NT2/D1 (cell line): Measurements from ENCODE around the gene CEP19.
A peak's percentile ranks its signal among the peaks of the same experiment; 100 is the strongest.
"Not testable (repeated sequence)": the region's sequence is repeated elsewhere in the genome, so short reads cannot be mapped to it uniquely, and the experiment has no call there.

Experiments
- DNase-seq: peaks from one replicate; pipeline ENCODE4 v3.0.0-alpha.2; 2011; ENCODE audit warnings: low read depth, low spot score
- H3K27me3 ChIP-seq: 2 replicates; pipeline ENCODE4 v1.6.0; 2011; ENCODE audit warnings: mild to moderate bottlenecking; ENCODE audit not compliant: insufficient read length, insufficient read depth
- H3K36me3 ChIP-seq: 2 replicates; pipeline ENCODE4 v1.6.1; 2011; ENCODE audit warnings: mild to moderate bottlenecking, low read length, mixed read lengths; ENCODE audit not compliant: insufficient read depth, insufficient read length
- H3K4me1 ChIP-seq: 2 replicates; pipeline ENCODE4 v1.5.1; 2011; ENCODE audit not compliant: insufficient read depth, insufficient read length
- H3K4me3 ChIP-seq: 2 replicates; pipeline ENCODE4 v1.5.1; 2011; ENCODE audit warnings: low read depth; ENCODE audit not compliant: insufficient read length
- H3K9ac ChIP-seq: 2 replicates; pipeline ENCODE4 v1.6.0; 2011; ENCODE audit warnings: low read depth; ENCODE audit not compliant: insufficient read length
- H3K9me3 ChIP-seq: 2 replicates; pipeline ENCODE4 v1.5.1; 2011; ENCODE audit warnings: mild to moderate bottlenecking, low read length; ENCODE audit not compliant: insufficient read depth
- SUZ12 ChIP-seq: IDR thresholded peaks from 2 replicates; pipeline ENCODE4 v1.6.1; 2011; ENCODE audit not compliant: insufficient read length, insufficient read depth; ENCODE audit errors: extremely low read depth
- YY1 ChIP-seq: IDR thresholded peaks from 2 replicates; pipeline ENCODE4 v1.6.1; 2011; ENCODE audit not compliant: insufficient read length, insufficient read depth
- ZNF274 ChIP-seq: IDR thresholded peaks from 2 replicates; pipeline ENCODE4 v1.6.1; 2011; ENCODE audit warnings: mild to moderate bottlenecking, low read depth, low read length

Gene CEP19

DNA sequence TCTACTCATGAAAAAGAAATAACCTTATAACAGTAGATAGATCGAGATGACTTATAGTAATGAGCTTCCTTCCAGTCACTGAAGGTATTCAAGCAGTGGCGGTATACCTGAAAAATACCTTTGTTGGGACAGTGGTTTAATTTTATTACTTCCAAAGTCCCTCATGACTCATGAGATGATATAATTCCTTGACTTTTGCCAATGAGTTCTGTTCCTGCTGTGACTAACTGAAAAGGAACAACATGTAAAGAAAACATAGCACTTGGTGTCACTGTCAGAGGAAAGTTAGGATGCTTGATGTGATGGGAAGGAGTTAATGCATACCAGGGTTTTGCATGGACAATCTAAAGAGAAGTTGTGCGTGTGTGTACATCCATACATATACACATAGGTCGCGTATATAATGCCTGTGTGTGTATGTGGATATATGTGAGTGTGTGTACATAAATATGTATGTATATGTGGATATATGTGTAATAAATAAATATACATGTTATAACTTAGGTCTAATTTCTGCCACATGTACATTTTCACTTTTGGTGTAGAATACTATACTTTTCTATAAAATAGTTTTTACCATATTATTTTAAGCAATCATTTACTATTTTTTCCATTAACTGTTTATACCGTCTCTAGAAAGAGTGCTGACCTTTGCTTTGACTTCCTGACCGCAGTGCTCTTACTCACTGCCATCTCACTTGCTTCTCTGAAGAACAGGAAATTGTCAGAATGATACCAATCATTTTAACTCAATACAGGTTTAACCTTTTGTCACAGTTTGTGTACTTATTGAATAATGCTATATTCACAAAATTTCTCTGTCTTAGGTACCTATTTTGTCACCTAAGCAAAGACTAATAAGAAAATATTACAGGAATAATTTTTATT, 15.0 kb upstream of the CEP19 start:
- peaks cover 29% of the 10 kb centered on the region for H3K36me3 ChIP-seq

DNA sequence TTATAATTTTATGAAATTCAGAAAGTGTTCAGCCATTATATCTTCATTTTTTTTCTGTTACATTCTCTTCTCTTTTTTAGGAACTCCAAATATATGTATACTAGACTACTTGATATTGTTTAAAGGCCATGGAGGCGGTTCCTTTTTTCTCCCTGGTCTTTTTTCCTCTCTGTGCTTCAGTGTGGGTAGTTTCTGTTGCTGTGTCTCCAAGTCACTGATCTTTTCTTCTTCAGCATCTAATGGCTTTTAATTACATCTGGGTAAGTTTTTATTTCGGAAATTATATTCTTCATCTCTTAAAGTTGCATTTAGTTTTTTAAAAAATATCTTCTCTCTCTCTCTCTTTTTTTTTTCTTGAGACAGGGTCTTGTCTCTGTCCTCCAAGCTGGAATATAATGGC, 9.0 kb upstream of the CEP19 start:
- Histone ChIP-seq H3K9ac (no peak overlapping the region), H3K4me1 (no peaks in the 10 kb centered on the region), H3K36me3 (peaks cover 33% of the 10 kb centered on the region), H3K4me3 (no peak overlapping the region), H3K27me3 (no peaks in the 10 kb centered on the region), H3K9me3 (no peaks in the 10 kb centered on the region)
- DNase-seq, result no peak
- TF ChIP-seq ZNF274 (no peak), YY1 (no peak), SUZ12 (no peak)

More for the DNA sequence above, 15.0 kb upstream of the CEP19 start:
- no peaks in the 10 kb centered on the region for H3K9me3 ChIP-seq
- no peak for TF ChIP-seq ZNF274
- no peak for TF ChIP-seq SUZ12
- TF ChIP-seq YY1, result no peak
- H3K9ac ChIP-seq, result no peak overlapping the region
- no peak overlapping the region for H3K4me3 ChIP-seq
- no peaks in the 10 kb centered on the region for H3K4me1 ChIP-seq
- no peak for DNase-seq
- H3K27me3 ChIP-seq, result no peaks in the 10 kb centered on the region

GRCh38 chr3:196717162-196717561, 5.1 kb upstream of the CEP19 start:
- not testable (repeated sequence) for H3K27me3 ChIP-seq, DNase-seq, H3K9me3 ChIP-seq, H3K4me1 ChIP-seq, H3K9ac ChIP-seq, H3K4me3 ChIP-seq
- peaks cover 16% of the 10 kb centered on the region for H3K36me3 ChIP-seq

DNA sequence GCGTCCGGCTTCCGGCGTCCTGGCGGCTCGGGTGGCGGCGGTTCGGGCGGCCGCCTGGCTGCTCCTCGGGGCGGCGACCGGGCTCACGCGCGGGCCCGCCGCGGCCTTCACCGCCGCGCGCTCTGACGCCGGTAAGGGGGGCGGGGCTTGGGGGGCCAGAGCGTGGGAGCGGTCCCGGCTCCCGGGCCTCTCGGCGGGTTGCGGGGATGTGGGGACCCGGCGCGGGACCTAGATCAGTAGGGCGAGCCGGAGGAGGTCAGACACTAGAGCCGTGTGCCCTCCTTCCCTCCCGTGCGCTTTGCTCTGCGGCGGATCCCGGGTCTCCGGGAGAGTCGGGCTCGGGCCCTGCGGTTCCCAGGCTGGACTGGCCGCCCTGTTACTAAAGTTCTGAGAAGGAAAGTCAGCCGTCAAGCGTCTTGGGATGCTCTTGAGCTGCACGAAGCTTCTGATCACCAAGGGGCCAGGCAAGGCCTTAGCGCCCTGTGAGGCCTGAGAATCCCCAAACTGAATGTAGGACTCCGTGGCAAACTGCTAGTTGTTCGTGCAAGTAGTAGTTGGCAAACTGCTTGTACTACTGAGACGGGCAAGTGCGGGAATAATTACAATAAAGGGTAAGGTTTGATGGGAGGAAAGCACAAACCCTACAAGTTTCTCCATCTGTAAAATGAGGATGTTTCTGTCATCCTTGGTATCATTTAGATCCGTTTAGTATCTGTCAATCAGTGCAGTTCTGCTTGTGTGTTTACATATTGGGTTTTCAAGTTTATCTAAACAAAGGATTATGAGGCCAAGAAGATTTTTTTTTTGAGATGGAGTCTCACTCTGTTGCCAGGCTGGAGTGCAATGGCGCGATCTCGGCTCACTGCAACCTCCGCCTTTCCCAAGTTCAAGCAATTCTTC, 714 bp upstream of the CEP19 start:
- H3K9ac ChIP-seq, result peak overlapping the region; percentile 92
- no peaks in the 10 kb centered on the region for H3K9me3 ChIP-seq
- peaks cover 6% of the 10 kb centered on the region for H3K36me3 ChIP-seq
- no peaks in the 10 kb centered on the region for H3K4me1 ChIP-seq
- peaks cover 13% of the 10 kb centered on the region for H3K27me3 ChIP-seq
- peak overlapping the region; percentile 85 for H3K4me3 ChIP-seq
- peak; percentile 32 for DNase-seq
- TF ChIP-seq ZNF274, result no peak
- no peak for TF ChIP-seq SUZ12
- no peak for TF ChIP-seq YY1

DNA sequence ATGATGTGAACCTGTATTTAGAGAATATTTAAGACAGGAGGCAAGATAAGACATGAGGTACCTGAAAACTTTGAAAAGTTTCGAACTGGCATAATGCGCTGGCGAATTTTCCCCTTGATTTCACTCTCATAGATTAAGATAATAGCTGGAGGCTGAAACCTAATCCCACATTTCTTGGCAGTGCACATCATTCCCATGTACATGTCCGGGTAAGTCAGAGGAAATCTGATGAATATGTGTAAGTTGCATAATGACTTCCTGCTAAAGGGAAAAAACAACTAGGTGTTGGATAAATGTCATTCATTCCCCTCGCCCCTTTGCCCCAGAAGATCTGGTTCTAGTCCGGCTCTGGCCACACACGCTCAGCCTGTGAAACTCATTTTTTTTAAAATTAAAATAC, 3.6 kb downstream of the CEP19 start:
- no peak for DNase-seq
- Histone ChIP-seq H3K9me3 (no peaks in the 10 kb centered on the region), H3K4me1 (no peaks in the 10 kb centered on the region), H3K36me3 (no peaks in the 10 kb centered on the region), H3K4me3 (no peak overlapping the region), H3K27me3 (peaks cover 13% of the 10 kb centered on the region), H3K9ac (no peak overlapping the region)
- no peak for TF ChIP-seq ZNF274
- no peak for TF ChIP-seq SUZ12
- TF ChIP-seq YY1, result no peak

GRCh38 chr3:196707566-196707965, 4.5 kb downstream of the CEP19 start:
- Histone ChIP-seq H3K4me1 (no peaks in the 10 kb centered on the region), H3K9me3 (no peaks in the 10 kb centered on the region), H3K27me3 (peaks cover 13% of the 10 kb centered on the region), H3K36me3 (no peaks in the 10 kb centered on the region), H3K4me3 (no peak overlapping the region), H3K9ac (no peak overlapping the region)
- TF ChIP-seq YY1, result no peak
- TF ChIP-seq SUZ12, result no peak
- TF ChIP-seq ZNF274, result no peak
- no peak for DNase-seq

DNA sequence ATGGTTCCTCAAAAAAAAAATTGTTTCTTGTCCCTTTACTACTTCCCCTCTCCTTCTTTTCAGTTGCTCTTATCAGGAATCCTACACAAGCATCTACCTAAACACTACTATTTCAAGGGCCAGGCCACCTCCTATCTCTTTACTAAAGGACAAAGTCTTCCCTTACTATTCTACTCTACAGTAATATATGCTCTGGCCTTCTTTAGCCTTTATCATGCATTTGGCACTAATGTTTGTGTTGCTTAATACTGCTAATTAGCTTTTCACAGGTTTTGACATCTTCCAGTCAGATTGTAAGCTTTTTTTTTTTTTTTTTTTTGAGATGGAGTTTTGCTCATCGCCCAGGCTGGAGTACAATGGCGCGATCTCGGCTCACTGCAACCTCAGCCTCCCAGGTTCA, 5.3 kb downstream of the CEP19 start:
- TF ChIP-seq SUZ12 (no peak), ZNF274 (no peak), YY1 (no peak)

More for the DNA sequence above, 5.3 kb downstream of the CEP19 start:
- Histone ChIP-seq H3K4me1 (no peaks in the 10 kb centered on the region), H3K27me3 (peaks cover 10% of the 10 kb centered on the region), H3K36me3 (no peaks in the 10 kb centered on the region), H3K9me3 (no peaks in the 10 kb centered on the region), H3K9ac (no peak overlapping the region), H3K4me3 (no peak overlapping the region)
- no peak for DNase-seq
